GM12878 (cell line): ENCODE data around the gene IL17RA. TPM values are rescaled to one million over a fixed set of nuclear protein-coding genes. Genes with fewer than 3 reads are reported as not detected.

ENCODE experiments used
- ATAC-seq: fragments of 200-7000 bp; cut with Tn5 transposase; 3 replicates; pipeline ENCODE4 v1.9.1; 2020; ENCODE audit warnings: mild to moderate bottlenecking, moderate library complexity
- BruUV-seq: library from RNA; stranded (reverse); fragments of 400-500 nt; replicated peaks from 2 replicates; lab custom pipeline; 2021; lab: Mats Ljungman, UMichigan
- CTCF ChIA-PET: fragments of 300-600 bp; sonication (Branson Sonifier 250); formaldehyde crosslinking; extraction: SDS; loops from one replicate; lab custom pipeline; 2021; ENCODE audit warnings: inconsistent platforms; lab: Yijun Ruan, JAX
- POLR2A ChIA-PET: fragments of 350-600 bp; formaldehyde crosslinking; extraction: SDS; loops from one replicate; lab custom pipeline; 2021; ENCODE audit warnings: inconsistent platforms; lab: Charles Lee
- RAD21 ChIA-PET: fragments of 300-600 bp; sonication (Branson Sonifier 250); formaldehyde crosslinking; loops from one replicate; lab custom pipeline; 2023; ENCODE audit warnings: antibody characterized with exemption; ENCODE audit not compliant: unreplicated experiment; lab: Charles Lee
- SMC1A ChIA-PET: fragments of 300-600 bp; sonication (Branson Sonifier 250); formaldehyde crosslinking; loops from one replicate; lab custom pipeline; 2023; ENCODE audit not compliant: unreplicated experiment, uncharacterized antibody; lab: Charles Lee
- DNase-seq: peaks from one replicate; pipeline ENCODE4 v3.0.0-alpha.2; 2011; ENCODE audit warnings: low read depth, low spot score
- FAIRE-seq: peaks from 3 replicates; lab custom pipeline; 2011; peaks lifted over from hg19 to GRCh38; lab: Jason Lieb, UNC
- H2AFZ ChIP-seq: 2 replicates; pipeline ENCODE4 v1.6.0; 2011; ENCODE audit warnings: low read depth, low read length, control low read depth; ENCODE audit not compliant: control insufficient read depth
- H3K27ac ChIP-seq: 2 replicates; pipeline ENCODE4 v1.5.1; 2011; ENCODE audit warnings: control low read depth; ENCODE audit not compliant: control insufficient read depth, insufficient read depth
- H3K27me3 ChIP-seq, 2 experiments: replicated peaks in 1 of 2; 2 replicates each; pipeline versions ENCODE4 v1.6.0 to v1.6.1; 2011; ENCODE audit warnings: low read length in 1 of 2; ENCODE audit not compliant: control insufficient read depth in 2 of 2, insufficient read depth in 2 of 2
- H3K36me3 ChIP-seq, 2 experiments: 2 replicates each; pipeline ENCODE4 v1.5.1; 2011; ENCODE audit warnings: low read length in 1 of 2; ENCODE audit not compliant: control insufficient read depth in 2 of 2, insufficient read depth in 2 of 2
- H3K4me1 ChIP-seq: 2 replicates; pipeline ENCODE4 v1.6.1; 2011; ENCODE audit warnings: mild to moderate bottlenecking, low read length, moderate library complexity, mixed read lengths; ENCODE audit not compliant: control insufficient read depth, insufficient read depth
- H3K4me2 ChIP-seq: 2 replicates; pipeline ENCODE4 v1.6.0; 2011; ENCODE audit warnings: control low read depth; ENCODE audit not compliant: control insufficient read depth, insufficient read depth
- H3K4me3 ChIP-seq: fragments of 200-600 bp; sonication (generic); 2 replicates; pipeline ENCODE4 v1.5.1; 2016
- H3K79me2 ChIP-seq: 2 replicates; pipeline ENCODE4 v1.6.0; 2011; ENCODE audit warnings: low read length; ENCODE audit not compliant: control insufficient read depth, insufficient read depth
- H3K9ac ChIP-seq: 2 replicates; pipeline ENCODE4 v1.8.0; 2011; ENCODE audit warnings: low read length, control low read depth, mixed read lengths; ENCODE audit not compliant: control insufficient read depth, insufficient read depth
- H3K9me3 ChIP-seq: replicated peaks from 3 replicates; pipeline ENCODE4 v1.5.1; 2011; ENCODE audit warnings: mild to moderate bottlenecking, low read length; ENCODE audit not compliant: control insufficient read depth, insufficient read depth
- H4K20me1 ChIP-seq: 2 replicates; pipeline ENCODE4 v1.6.0; 2011; ENCODE audit not compliant: control insufficient read depth, insufficient read depth
- ATF7 ChIP-seq: fragments of 450-650 bp; IDR thresholded peaks from 2 replicates; pipeline ENCODE4 v1.6.1; 2016; ENCODE audit warnings: low read depth, mild to moderate bottlenecking
- CBX3 ChIP-seq: fragments of 200-600 bp; sonication (generic); IDR thresholded peaks from 2 replicates; pipeline ENCODE4 v1.6.1; 2016; ENCODE audit warnings: low read depth, borderline replicate concordance
- CHD4 ChIP-seq: fragments of 200-600 bp; sonication (generic); IDR thresholded peaks from 2 replicates; pipeline ENCODE4 v1.6.1; 2016; ENCODE audit warnings: mild to moderate bottlenecking
- EP300 ChIP-seq, 2 experiments: fragments of 150-350 bp in 1 of 2; IDR thresholded peaks; 2 replicates each; pipeline ENCODE4 v1.6.1; 2011 to 2012; ENCODE audit warnings: low read depth in 2 of 2, low read length in 2 of 2, borderline replicate concordance in 1 of 2, improper control_type of control experiment in 1 of 2, inconsistent platforms in 1 of 2; ENCODE audit not compliant: control insufficient read depth in 1 of 2
- ETV6 ChIP-seq, 2 experiments: fragments of 450-650 bp in 1 of 2; IDR thresholded peaks in 1 of 2; conservative IDR thresholded peaks in 1 of 2; 2 replicates each; pipeline ENCODE4 v1.6.1; 2014; ENCODE audit warnings: antibody characterized with exemption in 1 of 2, borderline replicate concordance in 1 of 2, low read depth in 1 of 2, mild to moderate bottlenecking in 1 of 2, moderate library complexity in 1 of 2
- IRF4 ChIP-seq: IDR thresholded peaks from 2 replicates; pipeline ENCODE4 v1.6.1; 2011; ENCODE audit warnings: low read depth, low read length
- JUND ChIP-seq: IDR thresholded peaks from 2 replicates; pipeline ENCODE4 v1.6.1; 2012; ENCODE audit warnings: low read depth, mild to moderate bottlenecking, low read length, improper control_type of control experiment, moderate library complexity
- PAX5 ChIP-seq: IDR thresholded peaks from 2 replicates; pipeline ENCODE4 v1.6.1; 2011; ENCODE audit warnings: low read depth, low read length, borderline replicate concordance
- SREBF2 ChIP-seq: IDR thresholded peaks from 2 replicates; pipeline ENCODE4 v1.6.1; 2012; ENCODE audit warnings: mild to moderate bottlenecking, low read length
- TARDBP ChIP-seq: IDR thresholded peaks from 2 replicates; pipeline ENCODE4 v1.6.1; 2016; ENCODE audit warnings: borderline replicate concordance
- ZBED1 ChIP-seq: IDR thresholded peaks from 2 replicates; pipeline ENCODE4 v1.6.1; 2016; ENCODE audit warnings: borderline replicate concordance
- WGBS: methylation state at CpG from one replicate; pipeline ENCODE4 v1.1.6; 2016; ENCODE audit warnings: low lambda C conversion rate; ENCODE audit not compliant: insufficient replicate concordance, insufficient coverage; ENCODE audit errors: missing lambda C conversion rate; 5-methylcytosine and 5-hydroxymethylcytosine counted together
- in situ Hi-C: fragments of 300-500 bp; cut with MboI; formaldehyde crosslinking; loops from 9 replicates; pipeline ENCODE4 v1.14.3; 2018; ENCODE audit warnings: mixed read lengths
- intact Hi-C: fragments of 100-400 bp; cut with micrococcal nuclease; formaldehyde crosslinking; loops from one replicate; pipeline ENCODE4 v1.14.2; 2022; ENCODE audit not compliant: unreplicated experiment
- polyA plus RNA-seq, 11 experiments: library from polyadenylated mRNA; depleted of rRNA in 4 of 11; unstranded in 6 of 11; stranded (reverse) in 5 of 11; fragments of >200 nt; fragmentation: Nextera tagmentation in 4 of 11; fragmentation: Illumina TruSeq in 1 of 11; extraction: Ambion mirVana in 4 of 11; extraction: Trizol in 1 of 11; gene quantifications; 1 replicate in 1 of 11; 2 replicates in 10 of 11; pipeline versions ENCODE4 v1.2.1 to v1.2.3, GENCODE V29; 2011 to 2016; ENCODE audit warnings: inconsistent platforms in 2 of 11, missing spikeins in 2 of 11, low read depth in 1 of 11
- total RNA-seq, 4 experiments: library from RNA; depleted of rRNA in 3 of 4; stranded (reverse); fragments of >200 nt in 3 of 4; fragmentation: Illumina TruSeq in 1 of 4; extraction: Trizol in 1 of 4; gene quantifications; 2 replicates each; pipeline versions ENCODE4 v1.2.1 to v1.2.3, GENCODE V29; 2013 to 2021
- TF ChIP-seq, protein P1 (sequence below): fragments of 450-650 bp; IDR thresholded peaks from 2 replicates; pipeline ENCODE4 v1.6.1; 2017; ENCODE audit warnings: low read depth, mild to moderate bottlenecking, moderate library complexity
- TF ChIP-seq, protein P2 (sequence below): fragments of 450-650 bp; IDR thresholded peaks from 2 replicates; pipeline ENCODE4 v1.6.1; 2016; ENCODE audit warnings: mild to moderate bottlenecking
- TF ChIP-seq, protein P3 (sequence below): fragments of 450-650 bp; IDR thresholded peaks from 2 replicates; pipeline ENCODE4 v1.6.1; 2018; ENCODE audit warnings: mild to moderate bottlenecking, low read depth, moderate library complexity; ENCODE audit not compliant: partially characterized antibody

IL17RA gene
- total and polyA plus RNA-seq, 10 of the 15 experiments (the other 5 are each of a cell fraction or from before 2014, with no cell fraction given), result 0.71 to 10.2 (median 4.2) TPM

DNA sequence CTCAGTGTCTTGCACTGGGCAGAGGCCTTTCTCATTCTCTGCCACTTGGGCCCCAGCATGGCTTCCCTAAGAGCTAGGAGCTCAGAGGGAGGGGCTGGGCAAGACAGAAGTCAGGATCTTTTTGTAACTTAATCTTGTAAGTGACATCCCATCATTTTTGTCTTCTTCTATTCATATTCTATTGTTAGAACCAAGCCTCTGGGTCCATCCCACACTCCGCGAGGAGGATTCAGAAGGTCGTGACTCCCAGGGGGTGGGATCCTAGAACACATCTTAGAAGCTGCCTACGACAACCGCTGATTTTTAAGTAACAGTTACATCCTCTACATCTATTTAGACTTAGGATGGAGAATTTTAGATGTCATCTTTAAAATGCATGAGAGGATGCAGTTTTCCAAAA lies 1.5 kb upstream of the IL17RA start:
- WGBS, result 100% methylated on average over 5 of the region's 5 CpGs
- FAIRE-seq (no peak), ATAC-seq (no peak), DNase-seq (no peak)
- no TSS peak for BruUV-seq
- ChIA-PET SMC1A (interaction anchor here (1.0 kb wide), 1 partner anchor 72 kb away, joined by 3 read pairs; no protein-coding TSS in a partner anchor), POLR2A (interaction anchor here (0.6 kb wide), 1 partner anchor 502 kb away, joined by 5 read pairs; no protein-coding TSS in a partner anchor), RAD21 (no interaction called here), CTCF (interaction anchor here (1.1 to 1.2 kb wide), 2 partner anchors 88 to 418 kb away, joined by 3 read pairs; no protein-coding TSS in a partner anchor)
- no peak for TF ChIP-seq PAX5
- TF ChIP-seq JUND, result no peak
- TF ChIP-seq ZBED1, result no peak
- no peak for TF ChIP-seq IRF4
- TF ChIP-seq, protein P1, sequence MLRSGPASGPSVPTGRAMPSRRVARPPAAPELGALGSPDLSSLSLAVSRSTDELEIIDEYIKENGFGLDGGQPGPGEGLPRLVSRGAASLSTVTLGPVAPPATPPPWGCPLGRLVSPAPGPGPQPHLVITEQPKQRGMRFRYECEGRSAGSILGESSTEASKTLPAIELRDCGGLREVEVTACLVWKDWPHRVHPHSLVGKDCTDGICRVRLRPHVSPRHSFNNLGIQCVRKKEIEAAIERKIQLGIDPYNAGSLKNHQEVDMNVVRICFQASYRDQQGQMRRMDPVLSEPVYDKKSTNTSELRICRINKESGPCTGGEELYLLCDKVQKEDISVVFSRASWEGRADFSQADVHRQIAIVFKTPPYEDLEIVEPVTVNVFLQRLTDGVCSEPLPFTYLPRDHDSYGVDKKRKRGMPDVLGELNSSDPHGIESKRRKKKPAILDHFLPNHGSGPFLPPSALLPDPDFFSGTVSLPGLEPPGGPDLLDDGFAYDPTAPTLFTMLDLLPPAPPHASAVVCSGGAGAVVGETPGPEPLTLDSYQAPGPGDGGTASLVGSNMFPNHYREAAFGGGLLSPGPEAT, result no peak
- TF ChIP-seq, protein P2, sequence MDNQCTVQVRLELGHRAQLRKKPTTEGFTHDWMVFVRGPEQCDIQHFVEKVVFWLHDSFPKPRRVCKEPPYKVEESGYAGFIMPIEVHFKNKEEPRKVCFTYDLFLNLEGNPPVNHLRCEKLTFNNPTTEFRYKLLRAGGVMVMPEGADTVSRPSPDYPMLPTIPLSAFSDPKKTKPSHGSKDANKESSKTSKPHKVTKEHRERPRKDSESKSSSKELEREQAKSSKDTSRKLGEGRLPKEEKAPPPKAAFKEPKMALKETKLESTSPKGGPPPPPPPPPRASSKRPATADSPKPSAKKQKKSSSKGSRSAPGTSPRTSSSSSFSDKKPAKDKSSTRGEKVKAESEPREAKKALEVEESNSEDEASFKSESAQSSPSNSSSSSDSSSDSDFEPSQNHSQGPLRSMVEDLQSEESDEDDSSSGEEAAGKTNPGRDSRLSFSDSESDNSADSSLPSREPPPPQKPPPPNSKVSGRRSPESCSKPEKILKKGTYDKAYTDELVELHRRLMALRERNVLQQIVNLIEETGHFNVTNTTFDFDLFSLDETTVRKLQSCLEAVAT, result no peak
- no peak for TF ChIP-seq ATF7
- TF ChIP-seq SREBF2, result no peak
- TF ChIP-seq CBX3, result no peak
- TF ChIP-seq, protein P3, sequence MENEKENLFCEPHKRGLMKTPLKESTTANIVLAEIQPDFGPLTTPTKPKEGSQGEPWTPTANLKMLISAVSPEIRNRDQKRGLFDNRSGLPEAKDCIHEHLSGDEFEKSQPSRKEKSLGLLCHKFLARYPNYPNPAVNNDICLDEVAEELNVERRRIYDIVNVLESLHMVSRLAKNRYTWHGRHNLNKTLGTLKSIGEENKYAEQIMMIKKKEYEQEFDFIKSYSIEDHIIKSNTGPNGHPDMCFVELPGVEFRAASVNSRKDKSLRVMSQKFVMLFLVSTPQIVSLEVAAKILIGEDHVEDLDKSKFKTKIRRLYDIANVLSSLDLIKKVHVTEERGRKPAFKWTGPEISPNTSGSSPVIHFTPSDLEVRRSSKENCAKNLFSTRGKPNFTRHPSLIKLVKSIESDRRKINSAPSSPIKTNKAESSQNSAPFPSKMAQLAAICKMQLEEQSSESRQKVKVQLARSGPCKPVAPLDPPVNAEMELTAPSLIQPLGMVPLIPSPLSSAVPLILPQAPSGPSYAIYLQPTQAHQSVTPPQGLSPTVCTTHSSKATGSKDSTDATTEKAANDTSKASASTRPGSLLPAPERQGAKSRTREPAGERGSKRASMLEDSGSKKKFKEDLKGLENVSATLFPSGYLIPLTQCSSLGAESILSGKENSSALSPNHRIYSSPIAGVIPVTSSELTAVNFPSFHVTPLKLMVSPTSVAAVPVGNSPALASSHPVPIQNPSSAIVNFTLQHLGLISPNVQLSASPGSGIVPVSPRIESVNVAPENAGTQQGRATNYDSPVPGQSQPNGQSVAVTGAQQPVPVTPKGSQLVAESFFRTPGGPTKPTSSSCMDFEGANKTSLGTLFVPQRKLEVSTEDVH, result no peak
- TF ChIP-seq ETV6 (conservative IDR thresholded peaks at IDR 0.05 in 1 of 2, IDR thresholded peaks at IDR 0.05 in 1 of 2; ENCODE audit: borderline replicate concordance in 1 of 2, low read depth in 1 of 2), result no peak
- TF ChIP-seq EP300 (IDR thresholded peaks at IDR 0.05; ENCODE audit: borderline replicate concordance in 1 of 2, control insufficient read depth in 1 of 2, low read depth in 2 of 2, low read length in 2 of 2), result no peak
- TF ChIP-seq TARDBP, result no peak
- no peak for TF ChIP-seq CHD4
- Histone ChIP-seq H3K36me3 (no peaks in the 10 kb centered on the region), H4K20me1 (no peaks in the 10 kb centered on the region), H3K9ac (no peak overlapping the region), H3K27me3 (no peaks in the 10 kb centered on the region), H3K4me2 (no peak overlapping the region), H2AFZ (no peak overlapping the region), H3K79me2 (peaks cover 10% of the 10 kb centered on the region), H3K27ac (no peak overlapping the region), H3K9me3 (no peaks in the 10 kb centered on the region), H3K4me1 (peaks cover 19% of the 10 kb centered on the region), H3K4me3 (no peak overlapping the region)
- intact Hi-C loops, result loop anchor here (10.0 kb wide), 1 partner anchor 278 kb away; no protein-coding TSS in a partner anchor
- in situ Hi-C loops, result no loop called here
